T47D (cell line): ENCODE results near the gene USP6NL.
"Not testable (repeated sequence)": the region's sequence is repeated elsewhere in the genome, so short reads cannot be mapped to it uniquely, and the experiment has no call there.

Source experiments
- DNase-seq, 2 experiments: peaks; one replicate each; pipeline versions ENCODE4 v3.0.0 to v3.0.0-alpha.2; 2011 to 2012; ENCODE audit warnings: low read depth in 1 of 2, low spot score in 1 of 2
- JUND ChIP-seq: IDR thresholded peaks from 2 replicates; pipeline ENCODE4 v1.6.1; 2012; ENCODE audit warnings: low read depth
- in situ Hi-C: cut with HindIII; loops from 2 replicates; pipeline ENCODE4 v1.10.0; 2016; ENCODE audit warnings: low sequenced_read_pairs, low pct_unique_long_range_greater_than_20kb

Gene USP6NL

GRCh38 chr10:11636697-11637303 lies 25.4 kb upstream of the USP6NL start:
- in situ Hi-C loops: no loop called here
- no peak for DNase-seq
- TF ChIP-seq JUND: no peak

GRCh38 chr10:11631890-11632587 lies 20.6 kb upstream of the USP6NL start:
- in situ Hi-C loops: no loop called here
- no peak for DNase-seq
- no peak for TF ChIP-seq JUND

- DNase-seq: no peak
- TF ChIP-seq JUND: no peak
- in situ Hi-C loops: no loop called here
Observed at GRCh38 chr10:11631291-11631690, 19.8 kb upstream of the USP6NL start.

- no peak for TF ChIP-seq JUND
- in situ Hi-C loops: no loop called here
- DNase-seq: no peak
Observed at GRCh38 chr10:11629731-11630130, 18.3 kb upstream of the USP6NL start.

- DNase-seq, in situ Hi-C loops: not testable (repeated sequence)
Observed at GRCh38 chr10:11627941-11628340, 16.5 kb upstream of the USP6NL start.

GRCh38 chr10:11626071-11626470 lies 14.6 kb upstream of the USP6NL start:
- in situ Hi-C loops: no loop called here
- no peak for TF ChIP-seq JUND
- DNase-seq: peak in 1 of 2 experiments; percentile 52

- DNase-seq: no peak
- no peak for TF ChIP-seq JUND
- in situ Hi-C loops: no loop called here
Observed at GRCh38 chr10:11625019-11625735, 13.7 kb upstream of the USP6NL start.

- no peak for DNase-seq
- TF ChIP-seq JUND: no peak
- in situ Hi-C loops: no loop called here
Observed at GRCh38 chr10:11617233-11617632, 5.8 kb upstream of the USP6NL start.

GRCh38 chr10:11616021-11616420 lies 4.6 kb upstream of the USP6NL start:
- no peak for TF ChIP-seq JUND
- DNase-seq: no peak
- in situ Hi-C loops: no loop called here

GRCh38 chr10:11615396-11615795 lies 3.9 kb upstream of the USP6NL start:
- no peak for TF ChIP-seq JUND
- DNase-seq: no peak

GRCh38 chr10:11612021-11613001 lies 861 bp upstream of the USP6NL start:
- peak in 1 of 2 experiments; percentile 41 for DNase-seq
- TF ChIP-seq JUND: no peak
- in situ Hi-C loops: no loop called here

More at GRCh38 chr10:11615396-11615795, 3.9 kb upstream of the USP6NL start:
- in situ Hi-C loops: no loop called here

GRCh38 chr10:11610826-11611247 lies 613 bp downstream of the USP6NL start:
- TF ChIP-seq JUND: no peak
- in situ Hi-C loops: no loop called here
- DNase-seq: peak in 1 of 2 experiments; percentile 63
